Measurements from ENCODE around the gene PTF1A.

PTF1A gene

DNA sequence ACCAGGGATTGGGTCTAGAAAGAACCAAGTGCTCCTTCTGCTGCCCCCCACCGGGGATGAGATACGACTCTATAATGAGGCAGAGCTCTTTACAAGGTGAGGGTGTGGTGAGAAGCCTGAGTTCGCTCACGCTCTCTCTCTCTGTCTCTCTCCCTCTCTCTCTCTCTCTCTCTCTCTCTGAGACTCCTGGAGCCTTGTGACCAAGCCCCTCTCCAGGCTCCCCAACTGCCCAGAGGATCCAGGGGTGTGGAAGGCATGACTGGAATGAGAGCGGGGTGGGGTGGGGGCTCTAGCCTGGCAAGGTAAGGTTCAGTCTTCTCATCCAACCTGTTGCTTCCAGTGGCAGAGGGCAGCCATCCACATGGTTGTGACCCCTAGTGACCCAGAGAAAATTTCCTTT is 3.1 kb upstream of the PTF1A start:
- DNase-seq = no peak

DNA sequence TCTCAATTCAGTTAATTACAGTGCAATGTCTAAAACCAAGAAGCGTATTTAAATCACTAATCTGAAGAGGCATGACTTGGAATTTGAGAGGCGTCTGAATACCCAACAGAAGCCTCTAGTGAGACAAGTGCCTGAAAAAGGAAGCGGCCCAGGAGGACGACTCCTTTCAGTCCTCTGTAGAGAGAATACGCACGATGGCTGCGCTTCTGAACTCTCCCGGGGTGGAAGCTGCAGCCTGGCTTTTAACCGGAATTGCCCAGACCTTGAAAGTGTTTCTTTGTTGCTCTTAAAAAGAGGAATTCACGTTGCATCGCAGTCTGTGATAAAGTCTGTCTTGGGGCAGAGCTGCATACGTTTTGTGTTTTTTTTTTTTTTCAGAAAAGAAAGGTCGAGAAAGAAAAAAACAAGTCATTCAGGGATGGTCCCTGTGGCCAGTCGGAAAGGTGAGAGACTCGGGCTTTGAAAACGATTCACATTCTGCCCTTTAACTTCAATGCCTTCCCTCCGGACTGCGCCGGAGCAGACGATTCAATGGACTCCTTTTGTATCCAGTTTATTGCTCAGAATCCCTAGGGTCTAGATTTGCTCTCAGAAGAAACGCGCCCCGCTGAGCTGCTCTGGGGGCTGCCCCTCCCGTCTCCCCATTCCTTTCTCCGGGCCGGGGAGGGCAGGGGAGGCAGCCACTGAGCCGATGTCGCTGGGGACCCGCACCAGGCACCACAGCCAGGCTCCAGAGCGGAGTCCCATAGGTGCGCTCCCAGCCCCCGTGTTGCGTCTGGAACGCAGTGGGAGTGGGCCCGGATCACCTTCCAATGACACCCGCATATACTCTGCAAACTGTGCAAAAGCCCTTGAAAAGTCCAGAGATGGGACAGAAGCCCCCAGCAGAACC is 994 bp upstream of the PTF1A start:
- DNase-seq = no peak

DNA sequence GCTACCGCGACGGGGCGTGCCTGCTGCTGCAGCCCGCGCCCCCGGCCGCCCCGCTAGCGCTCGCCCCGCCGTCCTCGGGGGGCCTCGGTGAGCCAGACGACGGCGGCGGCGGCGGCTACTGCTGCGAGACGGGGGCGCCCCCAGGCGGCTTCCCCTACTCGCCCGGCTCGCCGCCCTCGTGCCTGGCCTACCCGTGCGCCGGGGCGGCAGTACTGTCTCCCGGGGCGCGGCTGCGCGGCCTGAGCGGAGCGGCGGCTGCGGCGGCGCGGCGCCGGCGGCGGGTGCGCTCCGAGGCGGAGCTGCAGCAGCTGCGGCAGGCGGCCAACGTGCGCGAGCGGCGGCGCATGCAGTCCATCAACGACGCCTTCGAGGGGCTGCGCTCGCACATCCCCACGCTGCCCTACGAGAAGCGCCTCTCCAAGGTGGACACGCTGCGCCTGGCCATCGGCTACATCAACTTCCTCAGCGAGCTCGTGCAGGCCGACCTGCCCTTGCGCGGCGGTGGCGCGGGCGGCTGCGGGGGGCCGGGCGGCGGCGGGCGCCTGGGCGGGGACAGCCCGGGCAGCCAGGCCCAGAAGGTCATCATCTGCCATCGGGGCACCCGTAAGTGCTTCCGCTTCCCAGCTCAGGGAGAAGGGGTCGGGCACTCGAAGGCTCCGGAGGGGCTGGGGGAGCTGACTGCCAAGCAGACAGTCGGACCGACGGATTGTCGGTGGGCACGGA is 761 bp downstream of the PTF1A start:
- no peak for DNase-seq

DNA sequence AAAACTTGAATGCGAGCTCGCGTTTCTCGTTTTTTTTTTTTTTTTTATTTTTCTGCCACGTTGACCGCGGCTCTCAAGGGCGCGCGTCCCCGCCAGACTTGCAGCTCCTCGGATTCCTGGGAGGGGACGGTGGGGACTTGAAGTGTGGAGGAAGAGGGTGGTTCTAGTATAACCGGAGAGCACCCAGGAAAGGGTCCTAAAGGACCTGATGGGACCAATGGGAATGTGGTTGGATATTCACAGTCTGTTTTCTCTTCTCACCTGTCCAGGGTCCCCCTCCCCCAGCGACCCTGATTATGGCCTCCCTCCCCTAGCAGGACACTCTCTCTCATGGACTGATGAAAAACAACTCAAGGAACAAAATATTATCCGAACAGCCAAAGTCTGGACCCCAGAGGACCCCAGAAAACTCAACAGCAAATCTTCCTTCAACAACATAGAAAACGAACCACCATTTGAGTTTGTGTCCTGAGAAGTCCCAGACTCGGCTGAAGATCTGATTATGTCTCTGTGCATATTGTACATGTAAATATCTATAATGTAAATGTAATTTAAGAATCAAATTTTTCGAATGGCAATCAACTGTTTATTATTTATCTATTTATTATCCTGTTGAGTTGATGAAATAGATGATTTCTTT is 1.4 kb downstream of the PTF1A start:
- no peak for DNase-seq

DNA sequence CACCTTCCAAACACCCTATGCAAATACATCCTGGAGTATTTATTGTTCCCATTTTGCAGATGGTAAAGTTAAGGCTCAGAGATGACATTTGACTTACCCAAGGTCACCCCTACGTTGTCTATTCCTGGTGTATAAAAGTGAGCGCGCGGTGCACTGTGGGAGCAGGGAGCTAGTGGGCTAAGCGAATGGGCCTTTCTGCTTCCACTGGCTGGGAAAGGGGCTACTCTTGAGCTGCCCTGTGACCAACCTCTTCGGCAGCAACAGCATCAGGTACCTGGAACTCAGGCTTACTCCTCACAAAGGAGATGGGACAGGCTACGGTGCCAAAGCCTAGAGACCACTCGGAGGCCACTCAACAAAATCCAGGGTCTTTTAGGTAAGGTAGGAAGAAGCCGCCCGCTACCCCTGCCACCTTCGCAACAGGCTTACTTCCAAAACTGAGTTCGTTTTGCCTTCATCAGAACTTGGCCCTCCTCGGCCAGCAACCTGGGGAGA is 2.4 kb downstream of the PTF1A start:
- DNase-seq = no peak

DNA sequence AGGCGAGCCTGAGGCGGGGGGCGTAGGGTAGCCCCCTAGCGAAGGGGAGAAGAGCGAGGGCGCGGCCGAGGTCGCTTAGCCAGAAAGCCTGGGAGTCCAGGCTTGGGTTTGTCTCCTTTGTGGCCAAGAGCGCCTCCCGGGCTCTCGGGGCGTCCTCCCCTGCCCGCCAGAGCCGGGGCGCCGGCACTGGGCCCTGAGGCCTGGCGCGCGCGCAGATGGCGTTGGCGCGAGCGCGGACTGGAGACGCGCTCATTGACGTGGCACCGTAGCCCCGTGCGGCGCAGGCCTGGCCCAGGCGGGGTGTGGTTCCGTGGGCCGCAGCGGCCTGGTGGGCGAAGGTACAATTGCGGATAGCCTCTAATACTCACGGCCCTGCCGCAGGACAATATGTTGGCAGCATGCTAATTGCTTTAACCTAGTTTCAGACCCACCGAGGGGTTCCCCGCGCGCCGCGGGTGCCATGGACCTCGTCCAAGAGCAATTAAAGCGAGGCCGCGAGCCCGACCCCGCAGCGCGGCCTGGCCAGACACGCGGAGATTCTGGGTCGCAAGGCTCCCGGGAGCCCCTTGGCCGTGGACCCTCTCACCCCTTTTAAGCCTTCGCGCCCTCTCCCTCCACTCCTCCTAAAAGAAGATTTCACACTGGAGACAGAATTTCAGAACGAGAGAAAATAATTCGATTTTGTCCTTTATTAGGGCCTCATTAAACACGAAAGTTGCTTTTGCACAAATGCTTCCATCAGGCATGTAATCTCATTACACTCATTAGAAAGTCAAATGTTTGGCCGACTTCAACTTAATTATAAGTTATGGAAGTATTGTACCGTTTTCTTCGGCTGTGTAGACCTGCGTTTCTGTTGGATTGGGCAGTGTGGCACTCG is 3.1 kb downstream of the PTF1A start:
- no peak for DNase-seq

DNA sequence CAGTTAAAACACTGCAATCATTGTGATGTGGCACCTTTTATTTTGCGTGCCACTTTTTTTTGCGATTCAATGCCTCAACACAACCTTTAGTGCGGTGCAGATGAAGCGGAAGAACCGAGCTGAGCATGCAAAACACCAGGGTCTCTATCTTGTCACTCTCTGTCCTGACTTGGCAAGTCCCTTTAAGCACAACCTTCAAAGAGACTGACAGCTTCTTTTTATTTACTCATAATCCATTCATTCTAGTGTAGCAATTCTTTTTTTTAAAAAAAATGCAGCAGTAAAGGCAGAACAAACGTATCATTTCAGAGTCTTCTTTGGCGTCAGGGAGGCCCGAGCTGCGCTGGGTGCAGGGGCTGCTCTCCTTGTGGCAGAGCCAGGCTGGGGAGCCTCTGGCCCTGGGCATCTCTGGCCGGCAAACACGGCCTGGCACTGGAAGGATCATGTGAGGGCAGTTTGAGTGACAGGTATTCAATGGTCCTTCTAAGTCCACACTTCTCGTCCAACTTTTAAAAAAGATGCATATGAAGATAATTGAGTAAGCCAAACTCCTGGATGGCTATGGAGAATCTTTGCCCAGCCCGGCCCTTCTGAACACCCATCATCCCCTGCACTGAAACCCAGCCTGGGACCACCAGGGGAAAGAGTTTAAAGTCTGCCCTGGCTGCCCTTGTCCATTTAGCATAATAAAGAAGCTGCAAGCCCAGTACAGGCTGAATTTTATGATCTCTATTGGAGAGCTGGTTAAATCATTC is 3.9 kb downstream of the PTF1A start:
- no peak for DNase-seq

DNA sequence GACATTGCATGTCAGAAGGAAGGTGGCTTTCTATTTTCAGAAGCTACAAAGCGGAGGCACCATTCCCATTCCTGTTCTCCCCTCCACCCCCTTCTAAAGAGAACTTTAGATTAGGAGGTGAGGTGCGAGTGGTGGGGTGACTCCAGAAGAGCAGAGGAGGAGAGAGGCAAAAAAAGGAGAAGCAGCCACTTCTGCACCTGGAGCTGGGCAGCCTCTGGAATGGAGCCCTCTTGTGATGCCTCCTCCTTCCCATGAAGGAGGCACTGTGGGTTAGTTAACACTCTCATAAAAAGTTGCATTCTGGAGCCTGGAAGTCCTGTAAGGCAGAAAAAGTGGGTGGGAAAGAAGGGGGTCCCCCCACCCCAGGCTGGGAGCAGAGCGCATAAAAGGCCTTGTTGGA is 4.8 kb downstream of the PTF1A start:
- no peak for DNase-seq

DNA sequence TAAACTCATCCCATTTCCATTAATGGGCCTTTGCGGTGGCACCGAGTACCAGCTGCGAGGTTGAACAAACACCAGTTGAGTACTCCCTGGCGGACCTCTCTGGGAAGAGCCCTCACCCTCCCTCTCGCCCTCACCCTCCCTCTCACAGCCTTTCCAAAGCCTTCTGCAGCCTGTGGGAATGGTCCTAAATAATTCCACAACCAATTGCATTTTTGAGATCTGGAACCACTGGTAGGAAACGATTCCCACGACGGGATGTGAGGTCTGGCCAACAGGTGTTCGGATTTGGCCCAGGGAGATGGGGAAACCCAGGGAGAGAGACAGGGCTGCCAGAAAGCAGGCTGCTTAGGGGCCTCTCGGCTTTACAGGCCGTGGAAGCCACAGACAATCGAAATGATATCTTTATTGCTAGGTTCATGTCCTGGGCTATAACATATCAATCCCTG is 5.3 kb downstream of the PTF1A start:
- DNase-seq = no peak

DNA sequence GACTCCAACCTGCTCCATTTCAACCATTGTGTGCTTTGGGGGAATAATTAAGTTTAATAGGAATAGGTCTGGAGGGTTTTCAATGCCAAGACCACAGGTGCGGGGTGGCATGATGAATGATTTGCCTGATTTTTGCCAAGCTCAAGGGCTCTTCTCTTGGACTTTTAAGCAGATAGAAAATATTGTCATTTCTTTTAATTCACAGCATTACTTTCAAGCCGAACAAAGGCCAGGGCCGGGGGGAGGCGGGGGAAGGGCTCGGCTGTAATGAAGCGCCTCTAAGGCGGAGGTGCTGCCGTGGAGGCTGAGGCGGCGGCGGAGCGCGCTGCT is 6.5 kb downstream of the PTF1A start:
- DNase-seq = no peak

DNA sequence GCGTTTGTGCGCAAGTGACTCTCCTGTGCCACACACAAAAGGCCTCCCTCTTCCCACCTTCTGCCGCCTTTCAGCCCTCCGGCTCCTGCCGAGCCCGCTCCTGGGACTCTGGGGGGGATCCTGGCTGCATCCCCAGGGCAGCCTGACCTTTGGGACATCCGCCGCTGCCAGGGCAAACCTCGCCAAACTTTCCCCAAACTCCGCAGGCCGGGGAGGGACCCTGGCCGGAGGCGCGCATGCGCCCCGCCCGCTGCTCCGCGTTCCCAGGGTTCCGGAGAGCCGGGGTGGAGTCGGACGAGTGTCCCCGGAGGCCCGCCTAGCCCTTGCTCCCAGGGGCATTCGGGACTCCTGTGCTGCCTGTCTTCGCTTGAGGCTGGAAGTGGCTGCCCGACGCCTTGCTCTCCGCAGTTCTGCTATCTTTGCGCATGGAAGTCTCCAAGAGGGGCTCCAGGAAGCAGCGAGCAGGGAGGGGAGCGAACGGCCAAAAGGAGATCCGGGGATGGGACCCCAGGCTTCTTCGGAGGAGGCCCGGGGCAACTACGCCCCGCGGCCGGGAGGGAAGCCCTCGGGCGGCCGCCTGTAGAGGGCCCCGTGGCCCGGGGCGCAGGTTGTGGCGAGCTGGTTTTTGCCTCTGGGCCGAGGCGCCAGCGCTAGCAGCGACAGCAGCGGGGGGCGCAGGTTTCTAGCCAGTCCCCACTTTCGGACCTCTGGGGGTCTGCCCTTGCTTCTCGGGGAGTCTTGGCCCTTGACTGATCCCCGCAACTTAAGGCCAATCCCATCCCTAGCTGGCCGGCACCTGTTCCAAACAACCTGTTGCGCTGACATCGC is 7.0 kb downstream of the PTF1A start:
- DNase-seq = no peak

DNA sequence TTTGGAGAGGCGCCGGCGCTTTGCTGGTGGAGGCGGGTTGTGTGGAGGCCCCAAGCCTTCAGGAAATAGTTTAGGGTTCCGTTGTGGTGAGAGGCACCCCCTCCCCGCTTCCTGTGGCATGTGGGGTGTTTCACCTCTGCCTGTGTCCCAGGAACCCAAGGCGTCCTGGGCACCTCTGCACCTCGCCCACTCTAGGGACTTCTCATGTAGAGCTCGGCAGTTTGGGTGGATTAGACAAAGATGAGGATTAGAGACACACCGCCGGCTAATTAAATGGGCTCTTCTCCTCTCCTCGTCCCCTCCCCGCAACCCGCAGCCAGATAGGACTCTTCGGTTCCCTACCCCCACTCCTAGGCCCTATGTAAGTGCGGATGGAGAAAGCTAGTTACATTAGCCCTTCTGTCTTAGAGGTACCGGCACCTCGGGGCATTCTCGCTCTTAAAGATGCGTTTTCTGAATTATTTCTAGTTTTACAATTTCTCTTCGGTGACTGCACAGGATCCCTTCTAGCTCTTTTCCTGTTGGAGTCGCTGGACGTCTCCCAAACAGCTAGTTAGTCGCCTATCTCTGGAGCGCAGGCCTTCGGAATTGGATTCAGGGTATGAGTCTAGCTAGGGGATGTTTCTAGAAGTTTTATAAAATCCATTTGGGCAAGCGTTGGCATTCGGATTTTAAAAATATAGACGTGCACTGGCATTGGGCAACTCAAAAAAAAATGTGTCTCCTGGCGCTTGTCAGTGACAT is 7.8 kb downstream of the PTF1A start:
- DNase-seq = no peak

DNA sequence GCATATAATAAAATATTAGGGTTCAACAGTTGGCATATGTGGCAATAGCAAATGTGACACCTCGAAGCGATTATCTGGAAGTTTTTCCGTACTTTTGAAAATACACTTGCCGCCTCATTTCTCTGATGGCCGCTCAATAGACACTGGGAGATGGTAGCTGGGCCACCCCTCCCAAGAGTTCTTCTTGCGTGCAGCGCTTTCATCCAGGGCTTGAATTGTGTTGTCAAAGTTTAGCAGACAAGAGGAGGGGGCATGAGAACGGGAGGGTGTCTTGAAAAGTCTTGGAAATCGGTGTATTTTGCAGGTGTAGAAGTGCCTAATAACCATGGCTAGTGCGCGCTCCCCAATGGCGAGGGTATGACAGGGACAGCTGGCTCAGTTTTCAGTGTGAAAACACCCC is 8.5 kb downstream of the PTF1A start:
- DNase-seq = no peak

DNA sequence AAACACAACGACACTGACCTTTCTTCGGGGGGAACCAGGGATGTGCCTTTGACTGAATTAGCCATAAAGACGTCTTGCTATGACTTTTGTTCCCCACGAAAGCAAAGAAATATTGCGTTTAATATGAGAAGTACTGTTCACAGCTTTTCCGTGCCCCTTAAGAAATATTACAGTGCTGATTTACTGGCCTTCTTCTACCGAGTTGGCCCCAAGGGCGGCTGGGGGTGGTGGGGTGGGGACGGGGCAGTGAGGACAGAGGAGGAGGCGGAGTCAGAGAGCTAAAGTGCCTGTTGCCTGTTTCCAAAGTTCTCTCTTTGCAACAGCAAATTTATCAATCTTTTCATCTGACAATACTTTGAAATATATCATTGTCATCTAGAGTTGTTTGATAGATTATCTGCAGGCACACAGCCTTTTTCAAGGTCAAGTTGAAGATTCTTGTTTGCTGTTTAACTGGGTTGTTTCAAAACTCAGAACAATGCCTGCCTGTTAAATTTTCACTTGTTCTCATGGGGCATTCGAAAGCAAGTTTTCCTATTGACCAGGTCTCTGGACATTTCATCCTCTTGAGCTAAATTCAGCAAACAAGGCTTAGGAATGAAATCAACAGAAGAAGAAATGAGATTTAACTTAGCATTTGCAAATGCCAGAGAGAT is 9.0 kb downstream of the PTF1A start:
- no peak for DNase-seq

DNA sequence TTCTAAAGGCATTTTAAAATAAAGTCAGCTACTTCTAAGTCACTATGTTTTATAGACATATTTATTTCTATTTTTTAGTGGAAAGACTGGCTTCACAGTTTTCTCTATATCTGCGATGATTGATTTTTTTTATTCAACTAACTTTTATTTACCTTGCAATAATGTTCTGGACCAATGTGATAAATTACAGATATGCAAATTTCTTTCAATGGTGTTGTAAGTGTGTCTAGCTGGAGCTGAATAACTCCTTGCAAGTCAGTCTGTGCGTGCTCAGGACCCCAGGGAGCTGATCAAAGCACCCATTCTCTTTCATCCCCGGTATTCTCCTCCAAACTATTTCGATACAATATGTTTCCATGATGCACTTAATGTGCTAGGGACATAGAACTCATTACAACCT is 9.7 kb downstream of the PTF1A start:
- DNase-seq = no peak

DNA sequence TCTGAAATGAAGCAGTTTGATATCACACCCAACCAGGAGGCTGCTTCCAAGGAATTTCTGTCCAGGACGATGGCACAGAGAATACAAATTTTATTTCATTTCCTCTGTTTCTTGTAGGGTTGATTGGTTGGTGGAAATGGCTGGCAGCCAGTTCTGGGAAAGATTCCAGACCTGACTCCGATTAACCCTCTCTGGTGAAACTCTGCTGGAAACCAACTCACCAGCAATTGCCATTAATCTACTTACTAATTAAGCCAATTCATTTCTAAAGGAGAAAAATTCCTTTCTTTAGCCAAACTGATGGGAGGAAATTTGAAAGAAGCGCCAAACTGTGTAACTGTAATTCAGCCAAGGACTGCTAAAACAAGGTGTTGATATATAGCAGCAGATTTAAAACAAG is 10.7 kb downstream of the PTF1A start:
- no peak for DNase-seq

DNA sequence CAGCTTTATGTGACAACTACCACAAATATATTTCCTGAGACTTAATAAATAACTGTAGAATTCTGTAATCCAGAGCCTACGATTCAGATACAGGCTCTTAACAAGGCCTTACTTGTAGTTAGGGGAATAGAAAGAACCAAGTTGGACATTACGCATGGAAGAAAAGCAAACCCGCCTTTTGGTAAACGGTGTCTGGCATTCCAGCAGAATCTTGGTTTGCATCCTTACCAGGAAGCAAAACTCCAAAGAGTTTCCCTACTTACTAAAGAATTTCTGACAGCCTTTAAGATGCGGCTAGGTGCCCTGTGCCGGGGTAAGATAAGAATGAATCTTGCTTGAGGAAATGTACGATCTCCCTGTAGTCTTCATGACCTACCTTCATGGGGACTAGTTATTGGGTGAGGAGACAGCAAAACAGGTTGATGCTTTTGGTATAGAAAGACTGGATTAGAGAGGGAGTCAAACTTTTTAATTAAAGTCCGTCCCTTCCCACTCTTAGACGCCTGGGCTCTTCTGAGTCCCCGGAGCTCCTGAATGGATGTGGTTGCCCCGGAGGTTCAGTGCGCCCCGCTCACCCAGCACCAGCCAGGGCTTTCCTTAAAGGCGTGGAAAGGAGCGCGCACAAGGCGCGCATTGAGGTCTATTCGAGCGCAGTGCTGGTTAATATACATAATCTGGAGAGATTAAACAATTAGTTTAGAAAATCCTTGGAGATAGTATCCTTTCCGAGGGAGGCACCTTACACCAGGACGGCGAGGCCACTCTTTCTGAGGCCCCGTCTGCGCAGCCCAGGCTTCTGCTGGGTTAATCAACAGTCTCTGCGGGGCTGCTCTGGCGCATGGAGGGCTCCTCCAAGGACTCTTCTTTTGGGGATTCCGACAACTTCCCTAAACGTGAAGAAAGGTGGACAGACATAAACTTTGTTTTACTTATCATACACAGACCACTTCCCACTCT is 11.5 kb downstream of the PTF1A start:
- no peak for DNase-seq

DNA sequence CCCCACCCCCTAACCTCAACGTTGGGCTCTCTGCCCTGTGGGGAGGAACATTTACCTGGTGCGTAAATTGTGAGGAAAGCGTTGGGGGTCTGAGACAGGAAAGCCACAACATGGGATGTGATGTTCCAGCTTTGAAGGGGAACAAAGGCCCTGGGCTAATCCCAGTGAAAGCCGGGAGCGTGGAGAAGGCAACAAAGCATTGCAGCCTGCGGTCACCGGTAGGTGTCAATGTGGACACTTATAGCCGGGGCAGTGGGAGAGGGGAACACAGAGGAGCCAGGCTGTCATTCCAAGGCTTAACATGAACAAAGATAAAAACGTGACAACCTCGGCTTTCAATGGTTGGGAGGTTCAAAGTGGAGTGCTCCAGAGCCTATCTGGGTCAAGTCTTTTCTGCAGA is 12.7 kb downstream of the PTF1A start:
- DNase-seq = no peak
